ENCODE measurements around the gene SORCS2. TPM values are rescaled to one million over a fixed set of nuclear protein-coding genes. Genes with fewer than 3 reads are reported as not detected.

SORCS2 gene
- total RNA-seq, 2 experiments from 2014 or later = not detected

- Mint-ChIP-seq H3K9me3 (ENCODE audit: insufficient read depth) (no peaks in the 10 kb centered on the region), H3K27me3 (ENCODE audit: low read depth) (peaks cover 3% of the 10 kb centered on the region), H3K36me3 (ENCODE audit: low read depth) (no peaks in the 10 kb centered on the region), H3K4me1 (ENCODE audit: low read depth) (no peaks in the 10 kb centered on the region), H3K4me3 (no peak overlapping the region), H3K27ac (no peak overlapping the region)
- ATAC-seq (no peak), DNase-seq (no peak)
- POLR2A ChIA-PET = no interaction called here
- CTCF ChIA-PET = no interaction called here
Measured at GRCh38 chr4:7618361-7618760, 426.0 kb downstream of the SORCS2 start.

GRCh38 chr4:7620086-7620813 is 427.9 kb downstream of the SORCS2 start:
- Mint-ChIP-seq H3K4me1 (ENCODE audit: low read depth) (no peaks in the 10 kb centered on the region), H3K4me3 (no peak overlapping the region), H3K27me3 (ENCODE audit: low read depth) (peaks cover 9% of the 10 kb centered on the region), H3K36me3 (ENCODE audit: low read depth) (no peaks in the 10 kb centered on the region), H3K9me3 (ENCODE audit: insufficient read depth) (no peaks in the 10 kb centered on the region), H3K27ac (no peak overlapping the region)
- DNase-seq (no peak), ATAC-seq (no peak)
- ChIA-PET CTCF (no interaction called here), POLR2A (no interaction called here)

GRCh38 chr4:7620814-7621176 is 428.5 kb downstream of the SORCS2 start:
- ATAC-seq = no peak
- ChIA-PET POLR2A (no interaction called here), CTCF (no interaction called here)
- no peaks in the 10 kb centered on the region for H3K9me3 Mint-ChIP-seq (ENCODE audit: insufficient read depth)
- no peak overlapping the region for H3K4me3 Mint-ChIP-seq
- DNase-seq = no peak
- H3K4me1 Mint-ChIP-seq (ENCODE audit: low read depth) = no peaks in the 10 kb centered on the region
- no peak overlapping the region for H3K27ac Mint-ChIP-seq
- peaks cover 15% of the 10 kb centered on the region for H3K27me3 Mint-ChIP-seq (ENCODE audit: low read depth)
- H3K36me3 Mint-ChIP-seq (ENCODE audit: low read depth) = no peaks in the 10 kb centered on the region

GRCh38 chr4:7621252-7622035 is 429.1 kb downstream of the SORCS2 start:
- Mint-ChIP-seq H3K4me3 (no peak overlapping the region), H3K27me3 (ENCODE audit: low read depth) (peaks cover 15% of the 10 kb centered on the region), H3K36me3 (ENCODE audit: low read depth) (no peaks in the 10 kb centered on the region), H3K4me1 (ENCODE audit: low read depth) (no peaks in the 10 kb centered on the region), H3K9me3 (ENCODE audit: insufficient read depth) (no peaks in the 10 kb centered on the region), H3K27ac (no peak overlapping the region)
- DNase-seq (no peak), ATAC-seq (no peak)
- ChIA-PET CTCF (no interaction called here), POLR2A (no interaction called here)

- H3K4me1 Mint-ChIP-seq (ENCODE audit: low read depth) = no peaks in the 10 kb centered on the region
- POLR2A ChIA-PET = no interaction called here
- peaks cover 15% of the 10 kb centered on the region for H3K27me3 Mint-ChIP-seq (ENCODE audit: low read depth)
- ATAC-seq (no peak), DNase-seq (no peak)
- no peak overlapping the region for H3K27ac Mint-ChIP-seq
- H3K4me3 Mint-ChIP-seq = no peak overlapping the region
- CTCF ChIA-PET = no interaction called here
- H3K9me3 Mint-ChIP-seq (ENCODE audit: insufficient read depth) = no peaks in the 10 kb centered on the region
- H3K36me3 Mint-ChIP-seq (ENCODE audit: low read depth) = no peaks in the 10 kb centered on the region
Measured at GRCh38 chr4:7622371-7622770, 430.0 kb downstream of the SORCS2 start.

- peaks cover 15% of the 10 kb centered on the region for H3K27me3 Mint-ChIP-seq (ENCODE audit: low read depth)
- CTCF ChIA-PET = no interaction called here
Measured at GRCh38 chr4:7623468-7623867, 431.1 kb downstream of the SORCS2 start.

GRCh38 chr4:7624396-7624980 is 432.1 kb downstream of the SORCS2 start:
- H3K27ac Mint-ChIP-seq = no peak overlapping the region
- ATAC-seq (no peak), DNase-seq (no peak)
- POLR2A ChIA-PET = no interaction called here
- CTCF ChIA-PET = no interaction called here
- no peak overlapping the region for H3K4me3 Mint-ChIP-seq
- H3K9me3 Mint-ChIP-seq (ENCODE audit: insufficient read depth) = no peaks in the 10 kb centered on the region
- H3K36me3 Mint-ChIP-seq (ENCODE audit: low read depth) = no peaks in the 10 kb centered on the region
- H3K27me3 Mint-ChIP-seq (ENCODE audit: low read depth) = peaks cover 15% of the 10 kb centered on the region
- H3K4me1 Mint-ChIP-seq (ENCODE audit: low read depth) = no peaks in the 10 kb centered on the region

More at GRCh38 chr4:7623468-7623867, 431.1 kb downstream of the SORCS2 start:
- Mint-ChIP-seq H3K9me3 (ENCODE audit: insufficient read depth) (no peaks in the 10 kb centered on the region), H3K36me3 (ENCODE audit: low read depth) (no peaks in the 10 kb centered on the region), H3K4me3 (no peak overlapping the region), H3K27ac (no peak overlapping the region), H3K4me1 (ENCODE audit: low read depth) (no peaks in the 10 kb centered on the region)
- POLR2A ChIA-PET = no interaction called here
- ATAC-seq (no peak), DNase-seq (no peak)

- no peaks in the 10 kb centered on the region for H3K9me3 Mint-ChIP-seq (ENCODE audit: insufficient read depth)
- no peak for DNase-seq
- H3K4me1 Mint-ChIP-seq (ENCODE audit: low read depth) = no peaks in the 10 kb centered on the region
Measured at GRCh38 chr4:7625071-7625470, 432.7 kb downstream of the SORCS2 start.

GRCh38 chr4:7626531-7626930 is 434.2 kb downstream of the SORCS2 start:
- ChIA-PET POLR2A (no interaction called here), CTCF (no interaction called here)
- Mint-ChIP-seq H3K4me3 (no peak overlapping the region), H3K27me3 (ENCODE audit: low read depth) (peaks cover 12% of the 10 kb centered on the region), H3K9me3 (ENCODE audit: insufficient read depth) (no peaks in the 10 kb centered on the region), H3K36me3 (ENCODE audit: low read depth) (no peaks in the 10 kb centered on the region), H3K4me1 (ENCODE audit: low read depth) (no peaks in the 10 kb centered on the region), H3K27ac (no peak overlapping the region)
- ATAC-seq = no peak
- DNase-seq = no peak

More at GRCh38 chr4:7625071-7625470, 432.7 kb downstream of the SORCS2 start:
- Mint-ChIP-seq H3K4me3 (no peak overlapping the region), H3K27me3 (ENCODE audit: low read depth) (peaks cover 15% of the 10 kb centered on the region), H3K36me3 (ENCODE audit: low read depth) (no peaks in the 10 kb centered on the region), H3K27ac (no peak overlapping the region)
- POLR2A ChIA-PET = no interaction called here
- no peak for ATAC-seq
- CTCF ChIA-PET = no interaction called here

- Mint-ChIP-seq H3K36me3 (ENCODE audit: low read depth) (no peaks in the 10 kb centered on the region), H3K9me3 (ENCODE audit: insufficient read depth) (no peaks in the 10 kb centered on the region), H3K4me1 (ENCODE audit: low read depth) (no peaks in the 10 kb centered on the region), H3K4me3 (no peak overlapping the region), H3K27ac (no peak overlapping the region), H3K27me3 (ENCODE audit: low read depth) (peaks cover 12% of the 10 kb centered on the region)
- ATAC-seq = no peak
- ChIA-PET POLR2A (interaction anchor here (0.6 kb wide), 1 partner anchor 96 kb away, joined by 3 read pairs; no protein-coding TSS in a partner anchor), CTCF (no interaction called here)
- no peak for DNase-seq
Measured at GRCh38 chr4:7627251-7628250, 435.2 kb downstream of the SORCS2 start.

- Mint-ChIP-seq H3K9me3 (ENCODE audit: insufficient read depth) (no peaks in the 10 kb centered on the region), H3K36me3 (ENCODE audit: low read depth) (no peaks in the 10 kb centered on the region), H3K4me1 (ENCODE audit: low read depth) (no peaks in the 10 kb centered on the region), H3K27ac (no peak overlapping the region), H3K4me3 (no peak overlapping the region), H3K27me3 (ENCODE audit: low read depth) (peaks cover 13% of the 10 kb centered on the region)
- DNase-seq (no peak), ATAC-seq (no peak)
- ChIA-PET POLR2A (interaction anchor here (0.6 kb wide), 1 partner anchor 95 kb away, joined by 3 read pairs; no protein-coding TSS in a partner anchor), CTCF (no interaction called here)
Measured at GRCh38 chr4:7628432-7628831, 436.1 kb downstream of the SORCS2 start.

All from activated CD8-positive, alpha-beta T cell treated with anti-CD3 and anti-CD28 coated beads, Interleukin-2, amount 10 ng/mL, durations not matched to agents 7 days and 5 days (primary cell).